SK-N-SH (cell line): Measurements from ENCODE around the gene ADGRA1. TPM values are rescaled to one million over a fixed set of nuclear protein-coding genes. Genes with fewer than 3 reads are reported as not detected.

ENCODE experiments used
- CTCF ChIA-PET: fragments of 300-600, 350-600 bp; formaldehyde crosslinking; extraction: SDS; loops from one replicate; lab custom pipeline; 2021; lab: Yijun Ruan, JAX
- POLR2A ChIA-PET: fragments of 350-600 bp; sonication (Branson Sonifier 250); formaldehyde crosslinking; extraction: SDS; loops from one replicate; lab custom pipeline; 2020; ENCODE audit warnings: antibody characterized with exemption, inconsistent platforms; lab: Yijun Ruan, JAX
- DNase-seq: peaks from one replicate; pipeline ENCODE4 v3.0.0; 2012
- H2AFZ ChIP-seq: fragments of 200-600 bp; sonication (generic); 2 replicates; pipeline ENCODE4 v1.8.1; 2016; ENCODE audit warnings: antibody characterized with exemption, mild to moderate bottlenecking, low read depth
- H3F3A ChIP-seq: fragments of 200-600 bp; sonication (generic); replicated peaks from 2 replicates; pipeline ENCODE3; 2016; ENCODE audit warnings: antibody characterized with exemption, mild to moderate bottlenecking; ENCODE audit not compliant: insufficient read depth
- H3K27ac ChIP-seq, 2 experiments: fragments of 200-500 bp in 1 of 2; fragments of 200-600 bp in 1 of 2; sonication (Bioruptor generic) in 1 of 2; sonication (generic), shearing (Covaris generic) in 1 of 2; 2 replicates each; pipeline versions ENCODE4 v1.5.1 to v1.6.1; 2014 to 2016; ENCODE audit warnings: low read depth in 2 of 2, inconsistent platforms in 1 of 2, low read length in 1 of 2, mild to moderate bottlenecking in 1 of 2, mixed read lengths in 1 of 2
- H3K27me3 ChIP-seq: fragments of 200-600 bp; sonication (generic), shearing (Covaris generic); 2 replicates; pipeline ENCODE4 v1.6.1; 2016; ENCODE audit warnings: mixed run types; ENCODE audit not compliant: insufficient read depth
- H3K36me3 ChIP-seq, 2 experiments: fragments of 200-500 bp in 1 of 2; fragments of 200-600 bp in 1 of 2; sonication (Bioruptor generic) in 1 of 2; sonication (generic) in 1 of 2; replicated peaks in 1 of 2; 2 replicates each; pipeline versions ENCODE3 to v1.5.1; 2014 to 2016; ENCODE audit warnings: low read length in 1 of 2, mild to moderate bottlenecking in 1 of 2; ENCODE audit not compliant: insufficient read depth in 2 of 2, control insufficient read depth in 1 of 2
- H3K4me1 ChIP-seq, 2 experiments: fragments of 200-500 bp in 1 of 2; fragments of 200-600 bp in 1 of 2; sonication (Bioruptor generic) in 1 of 2; sonication (generic), shearing (Covaris generic) in 1 of 2; 2 replicates each; pipeline versions ENCODE4 v1.5.1 to v1.6.1; 2014 to 2016; ENCODE audit warnings: low read depth in 1 of 2, low read length in 1 of 2, mixed run types in 1 of 2; ENCODE audit not compliant: insufficient read depth in 2 of 2, control insufficient read depth in 1 of 2
- H3K4me2 ChIP-seq: fragments of 200-600 bp; sonication (generic), shearing (Covaris generic); 2 replicates; pipeline ENCODE4 v1.6.1; 2017; ENCODE audit warnings: mixed run types
- H3K4me3 ChIP-seq, 2 experiments: fragments of 200-500 bp in 1 of 2; fragments of 200-600 bp in 1 of 2; sonication (Bioruptor generic) in 1 of 2; sonication (generic), shearing (Covaris generic) in 1 of 2; 2 replicates each; pipeline versions ENCODE4 v1.5.1 to v1.8.1; 2014 to 2016; ENCODE audit warnings: low read depth in 2 of 2, inconsistent platforms in 1 of 2, low read length in 1 of 2, mild to moderate bottlenecking in 1 of 2, mixed read lengths in 1 of 2, moderate library complexity in 1 of 2
- H3K79me2 ChIP-seq: fragments of 200-600 bp; sonication (generic); 2 replicates; pipeline ENCODE4 v1.8.1; 2017; ENCODE audit warnings: mild to moderate bottlenecking; ENCODE audit not compliant: insufficient read depth
- H3K9ac ChIP-seq: fragments of 200-600 bp; sonication (generic); 2 replicates; pipeline ENCODE4 v1.6.1; 2017; ENCODE audit warnings: mixed run types
- H3K9me2 ChIP-seq: fragments of 200-600 bp; sonication (generic); 2 replicates; pipeline ENCODE4 v1.6.1; 2017; ENCODE audit warnings: mixed run types
- H3K9me3 ChIP-seq: fragments of 200-600 bp; sonication (generic); 2 replicates; pipeline ENCODE4 v1.6.1; 2017; ENCODE audit warnings: mixed run types, mild to moderate bottlenecking, moderate library complexity
- H4K20me1 ChIP-seq: fragments of 200-600 bp; sonication (generic); 2 replicates; pipeline ENCODE4 v1.6.1; 2017; ENCODE audit warnings: mild to moderate bottlenecking, mixed run types; ENCODE audit not compliant: insufficient read depth
- CHD2 ChIP-seq: fragments of 150-350 bp; IDR thresholded peaks from 2 replicates; pipeline ENCODE4 v1.6.1; 2018; ENCODE audit warnings: low read length; ENCODE audit not compliant: partially characterized antibody
- CTCF ChIP-seq: fragments of 200-600 bp; sonication (generic); IDR thresholded peaks from 2 replicates; pipeline ENCODE4 v1.6.1; 2017; ENCODE audit warnings: antibody characterized with exemption, mild to moderate bottlenecking, moderate library complexity
- ELF1 ChIP-seq: IDR thresholded peaks from 2 replicates; pipeline ENCODE4 v1.4.0; 2012
- EP300 ChIP-seq, 2 experiments: IDR thresholded peaks; 2 replicates each; pipeline versions ENCODE4 v1.4.0 to v1.6.1; 2012; ENCODE audit warnings: borderline replicate concordance in 1 of 2, low read depth in 1 of 2, low read length in 1 of 2
- GABPA ChIP-seq: IDR thresholded peaks from 2 replicates; pipeline ENCODE4 v1.4.0; 2012; ENCODE audit warnings: low read depth, mild to moderate bottlenecking
- GATA2 ChIP-seq: sonication (generic); formaldehyde crosslinking; IDR thresholded peaks from 2 replicates; pipeline ENCODE4 v1.5.0; 2020; ENCODE audit warnings: mild to moderate bottlenecking, missing genetic modification reagents
- IRF3 ChIP-seq: fragments of 150-350 bp; IDR thresholded peaks from 2 replicates; pipeline ENCODE4 v1.6.1; 2016; ENCODE audit warnings: mild to moderate bottlenecking, low read depth, low read length
- JUND ChIP-seq: IDR thresholded peaks from 2 replicates; pipeline ENCODE4 v1.4.0; 2012
- MEF2A ChIP-seq: IDR thresholded peaks from 2 replicates; pipeline ENCODE4 v1.4.0; 2012; ENCODE audit warnings: low read depth, borderline replicate concordance
- MXI1 ChIP-seq: IDR thresholded peaks from 2 replicates; pipeline ENCODE4 v1.6.1; 2012; ENCODE audit warnings: mild to moderate bottlenecking, low read depth, low read length, improper control_type of control experiment
- POLR2AphosphoS5 ChIP-seq: IDR thresholded peaks from 2 replicates; pipeline ENCODE4 v1.6.1; 2012; ENCODE audit warnings: low read depth, low read length
- RCOR1 ChIP-seq: fragments of 150-350 bp; IDR thresholded peaks from 2 replicates; pipeline ENCODE4 v1.6.1; 2017; ENCODE audit warnings: antibody characterized with exemption, low read length
- SIN3A ChIP-seq: IDR thresholded peaks from 2 replicates; pipeline ENCODE4 v1.6.1; 2012; ENCODE audit warnings: low read depth, mild to moderate bottlenecking, low read length, moderate library complexity, borderline replicate concordance
- USF1 ChIP-seq: IDR thresholded peaks from 2 replicates; pipeline ENCODE4 v1.4.0; 2012; ENCODE audit warnings: low read depth, borderline replicate concordance
- USF2 ChIP-seq: fragments of 150-350 bp; IDR thresholded peaks from 2 replicates; pipeline ENCODE4 v1.6.1; 2017; ENCODE audit warnings: antibody characterized with exemption, low read length, low read depth, borderline replicate concordance
- WGBS: methylation state at CpG from one replicate; pipeline ENCODE4 v1.1.6; 2017; ENCODE audit warnings: low lambda C conversion rate; 5-methylcytosine and 5-hydroxymethylcytosine counted together
- polyA plus RNA-seq, 3 experiments: library from polyadenylated mRNA; depleted of rRNA; stranded (reverse); fragments of >200 nt; gene quantifications; 2 replicates each; pipeline ENCODE4 v1.2.3, GENCODE V29; 2012
- TF ChIP-seq, protein P1 (sequence below): IDR thresholded peaks from 2 replicates; pipeline ENCODE4 v1.6.1; 2012; ENCODE audit warnings: mild to moderate bottlenecking, low read depth, low read length, moderate library complexity
- TF ChIP-seq, protein P2 (sequence below): IDR thresholded peaks from 2 replicates; pipeline ENCODE4 v1.4.0; 2012; ENCODE audit warnings: low read depth

The ADGRA1 gene
- polyA plus RNA-seq, 1 of the 3 experiments (the other 2 are of a cell fraction) = not detected

DNA sequence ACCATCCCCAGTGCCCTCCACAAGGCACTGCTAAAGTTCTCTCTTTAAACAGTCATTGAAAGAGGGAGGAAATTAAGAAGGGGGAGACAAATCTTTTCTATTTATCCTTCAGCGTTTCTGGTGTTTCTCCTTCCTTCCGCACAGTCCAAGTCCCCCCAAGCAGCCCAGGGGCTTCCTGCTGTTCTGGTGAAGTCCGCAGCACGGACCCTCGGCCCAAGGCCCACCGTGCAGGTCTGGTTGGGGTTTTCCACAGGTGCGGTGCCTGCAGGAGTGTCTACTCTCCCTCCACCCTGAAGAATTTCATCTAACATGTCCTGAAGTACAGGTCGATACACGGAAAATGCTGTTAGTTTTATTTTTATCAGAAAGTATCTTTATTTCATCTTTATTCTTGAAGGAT is 38.2 kb downstream of the ADGRA1 start (continued):
- TF ChIP-seq USF2 (no peak), SIN3A (no peak), MEF2A (no peak), USF1 (no peak)
- TF ChIP-seq, all 33 proteins: peak for 0

- 93% methylated on average over 19 of the region's 57 CpGs for WGBS
- H3K27ac ChIP-seq = no peak overlapping the region
- H4K20me1 ChIP-seq = no peaks in the 10 kb centered on the region
- CTCF ChIA-PET = interaction anchor here (3.0 kb wide), 1 partner anchor 222 kb away, joined by 6 read pairs; no protein-coding TSS in a partner anchor
- no peaks in the 10 kb centered on the region for H3K36me3 ChIP-seq
- H3K4me2 ChIP-seq = no peak overlapping the region
- no peak for DNase-seq
- H3K27me3 ChIP-seq = no peaks in the 10 kb centered on the region
- H3K9ac ChIP-seq = no peak overlapping the region
- no peaks in the 10 kb centered on the region for H3K79me2 ChIP-seq
- no peaks in the 10 kb centered on the region for H3K4me1 ChIP-seq
- no peak overlapping the region for H3K4me3 ChIP-seq
- no peak overlapping the region for H2AFZ ChIP-seq
- POLR2A ChIA-PET = no interaction called here
- H3F3A ChIP-seq = no peaks in the 10 kb centered on the region
- H3K9me2 ChIP-seq = no peaks in the 10 kb centered on the region
- no peaks in the 10 kb centered on the region for H3K9me3 ChIP-seq
- TF ChIP-seq EP300 (IDR thresholded peaks at IDR 0.05; ENCODE audit: borderline replicate concordance in 1 of 2, low read depth in 1 of 2, low read length in 1 of 2) (no peak), CTCF (no peak), CHD2 (no peak), IRF3 (no peak), GATA2 (CRISPR knock-in tag) (no peak), GABPA (no peak), POLR2AphosphoS5 (no peak), ELF1 (no peak), MEF2A (no peak), RCOR1 (no peak), JUND (no peak), MXI1 (no peak), USF1 (no peak), SIN3A (no peak), USF2 (no peak)
- TF ChIP-seq, protein P1, sequence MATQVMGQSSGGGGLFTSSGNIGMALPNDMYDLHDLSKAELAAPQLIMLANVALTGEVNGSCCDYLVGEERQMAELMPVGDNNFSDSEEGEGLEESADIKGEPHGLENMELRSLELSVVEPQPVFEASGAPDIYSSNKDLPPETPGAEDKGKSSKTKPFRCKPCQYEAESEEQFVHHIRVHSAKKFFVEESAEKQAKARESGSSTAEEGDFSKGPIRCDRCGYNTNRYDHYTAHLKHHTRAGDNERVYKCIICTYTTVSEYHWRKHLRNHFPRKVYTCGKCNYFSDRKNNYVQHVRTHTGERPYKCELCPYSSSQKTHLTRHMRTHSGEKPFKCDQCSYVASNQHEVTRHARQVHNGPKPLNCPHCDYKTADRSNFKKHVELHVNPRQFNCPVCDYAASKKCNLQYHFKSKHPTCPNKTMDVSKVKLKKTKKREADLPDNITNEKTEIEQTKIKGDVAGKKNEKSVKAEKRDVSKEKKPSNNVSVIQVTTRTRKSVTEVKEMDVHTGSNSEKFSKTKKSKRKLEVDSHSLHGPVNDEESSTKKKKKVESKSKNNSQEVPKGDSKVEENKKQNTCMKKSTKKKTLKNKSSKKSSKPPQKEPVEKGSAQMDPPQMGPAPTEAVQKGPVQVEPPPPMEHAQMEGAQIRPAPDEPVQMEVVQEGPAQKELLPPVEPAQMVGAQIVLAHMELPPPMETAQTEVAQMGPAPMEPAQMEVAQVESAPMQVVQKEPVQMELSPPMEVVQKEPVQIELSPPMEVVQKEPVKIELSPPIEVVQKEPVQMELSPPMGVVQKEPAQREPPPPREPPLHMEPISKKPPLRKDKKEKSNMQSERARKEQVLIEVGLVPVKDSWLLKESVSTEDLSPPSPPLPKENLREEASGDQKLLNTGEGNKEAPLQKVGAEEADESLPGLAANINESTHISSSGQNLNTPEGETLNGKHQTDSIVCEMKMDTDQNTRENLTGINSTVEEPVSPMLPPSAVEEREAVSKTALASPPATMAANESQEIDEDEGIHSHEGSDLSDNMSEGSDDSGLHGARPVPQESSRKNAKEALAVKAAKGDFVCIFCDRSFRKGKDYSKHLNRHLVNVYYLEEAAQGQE = no peak
- TF ChIP-seq, protein P2, sequence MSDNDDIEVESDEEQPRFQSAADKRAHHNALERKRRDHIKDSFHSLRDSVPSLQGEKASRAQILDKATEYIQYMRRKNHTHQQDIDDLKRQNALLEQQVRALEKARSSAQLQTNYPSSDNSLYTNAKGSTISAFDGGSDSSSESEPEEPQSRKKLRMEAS = no peak
These were observed 38.9 kb downstream of the ADGRA1 start for GRCh38 chr10:133126431-133127290.
